ENCODE data around the gene MYOF. TPM values are rescaled to one million over a fixed set of nuclear protein-coding genes. Genes with fewer than 3 reads are reported as not detected.

Gene MYOF
- total and polyA plus RNA-seq, 2 of the 8 experiments (the other 6 are each of a cell fraction or from before 2014, with no cell fraction given) = 0.98 to 2.3 TPM

DNA sequence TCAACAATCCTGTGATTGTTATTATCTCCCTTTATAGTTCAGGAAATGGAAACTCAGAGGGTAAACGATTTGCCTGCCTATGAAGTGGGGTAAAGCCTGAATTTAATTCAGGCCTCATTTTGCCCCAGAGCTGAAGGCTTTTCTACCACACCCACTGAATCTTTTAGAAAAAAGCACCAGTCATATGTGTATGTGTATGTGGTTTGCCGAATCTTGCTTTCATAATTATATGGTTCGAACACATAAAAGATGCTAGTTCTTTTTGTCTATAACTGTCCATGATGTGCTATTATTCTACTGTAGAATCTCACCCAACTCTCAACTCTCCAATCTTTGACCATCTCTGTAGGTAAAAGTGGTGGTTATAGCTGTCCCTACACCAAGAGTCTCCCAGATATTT lies 83.6 kb downstream of the MYOF start:
- H3K79me2 ChIP-seq (ENCODE audit: control insufficient read depth in 1 of 2, insufficient read depth in 2 of 2, low read length in 2 of 2) = no peaks in the 10 kb centered on the region
- ChIA-PET CTCF (ENCODE audit: partially characterized antibody) (interaction anchor here (0.8 to 1.0 kb wide), 2 partner anchors 13 to 329 kb away, joined by 3 to 4 read pairs; no protein-coding TSS in a partner anchor), POLR2A (ENCODE audit: partially characterized antibody) (no interaction called here)
- H3K4me2 ChIP-seq (ENCODE audit: insufficient read depth in 1 of 2, low read depth in 2 of 2, low read length in 2 of 2) = no peak overlapping the region
- no peak overlapping the region for H2BK120ac ChIP-seq (replicated peaks; ENCODE audit: low read depth, low read length)
- H3K23me2 ChIP-seq (ENCODE audit: low read depth, low read length) = no peaks in the 10 kb centered on the region
- H3K56ac ChIP-seq (replicated peaks; ENCODE audit: insufficient read length, low read depth, low read length) = no peak overlapping the region
- no peak overlapping the region for H3K4me3 ChIP-seq (ENCODE audit: extremely low read depth in 1 of 4, insufficient read depth in 2 of 4, low read depth in 3 of 4, low read length in 4 of 4)
- H3K4me1 ChIP-seq (replicated peaks in 1 of 4; ENCODE audit: control insufficient read depth in 3 of 4, insufficient read depth in 4 of 4, low read length in 3 of 4) = peaks cover 0 to 2% (median 0%) of the 10 kb centered on the region in 4 experiments; a peak in 1 of 7 replicates
- H4K91ac ChIP-seq (replicated peaks; ENCODE audit: insufficient read length, low read length) = no peak overlapping the region
- H3K18ac ChIP-seq (ENCODE audit: extremely low read depth, low read length) = no peak overlapping the region
- no peaks in the 10 kb centered on the region for H3K27me3 ChIP-seq (replicated peaks in 1 of 4; ENCODE audit: control insufficient read depth in 3 of 4, extremely low read depth in 1 of 4, insufficient read depth in 3 of 4, low read length in 3 of 4)
- no peak overlapping the region for H2BK12ac ChIP-seq (ENCODE audit: low read depth, low read length)
- no peak overlapping the region for H4K5ac ChIP-seq (ENCODE audit: insufficient read length, low read depth, low read length)
- no peaks in the 10 kb centered on the region for H4K20me1 ChIP-seq (replicated peaks in 1 of 2; ENCODE audit: control insufficient read depth in 1 of 2, insufficient read depth in 2 of 2, low read length in 2 of 2)
- H2AFZ ChIP-seq (ENCODE audit: low read length) = no peak overlapping the region
- WGBS, 2 experiments (ENCODE audit: extremely low coverage in 1 of 2, insufficient coverage in 1 of 2, insufficient read length in 1 of 2, insufficient replicate concordance in 2 of 2, low coverage in 1 of 2, low lambda C conversion rate in 2 of 2, missing lambda C conversion rate in 1 of 2) = 85% methylated on average over 3 of the region's 3 CpGs; no CpG with 5 or more reads in 1 of the 2 experiments
- H4K8ac ChIP-seq (ENCODE audit: extremely low read depth, insufficient read depth, low read length) = no peak overlapping the region
- no peak for DNase-seq (ENCODE audit: low read depth in 1 of 2, low spot score in 2 of 2)
- no peak overlapping the region for H3K27ac ChIP-seq (ENCODE audit: low read depth, low read length)
- no peak for FAIRE-seq
- H3K9ac ChIP-seq (replicated peaks in 1 of 4; ENCODE audit: extremely low read depth in 1 of 4, low read depth in 3 of 4, low read length in 3 of 4) = no peak overlapping the region
- H2AK5ac ChIP-seq (ENCODE audit: low read depth, low read length) = no peak overlapping the region
- H2BK15ac ChIP-seq (ENCODE audit: low read length) = no peak overlapping the region
- H3K4ac ChIP-seq (replicated peaks; ENCODE audit: insufficient read length, low read depth, low read length) = no peak overlapping the region
- H3K9me3 ChIP-seq (ENCODE audit: insufficient read depth in 2 of 2, low read depth in 1 of 2, low read length in 1 of 2) = no peaks in the 10 kb centered on the region
- H3K23ac ChIP-seq (ENCODE audit: insufficient read length) = no peak overlapping the region
- H2BK5ac ChIP-seq (ENCODE audit: low read depth, low read length) = no peak overlapping the region
- no peak overlapping the region for H3K14ac ChIP-seq (ENCODE audit: insufficient read length)
- no peaks in the 10 kb centered on the region for H3K36me3 ChIP-seq (ENCODE audit: control insufficient read depth in 2 of 4, insufficient read depth in 4 of 4, low read length in 3 of 4)
- H3K79me1 ChIP-seq (ENCODE audit: low read depth, low read length) = no peaks in the 10 kb centered on the region
- H2BK20ac ChIP-seq (ENCODE audit: low read length) = no peak overlapping the region
- TF ChIP-seq, protein P1, sequence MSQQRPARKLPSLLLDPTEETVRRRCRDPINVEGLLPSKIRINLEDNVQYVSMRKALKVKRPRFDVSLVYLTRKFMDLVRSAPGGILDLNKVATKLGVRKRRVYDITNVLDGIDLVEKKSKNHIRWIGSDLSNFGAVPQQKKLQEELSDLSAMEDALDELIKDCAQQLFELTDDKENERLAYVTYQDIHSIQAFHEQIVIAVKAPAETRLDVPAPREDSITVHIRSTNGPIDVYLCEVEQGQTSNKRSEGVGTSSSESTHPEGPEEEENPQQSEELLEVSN (IDR thresholded peaks at IDR 0.05) = no peak
- no peak for TF ChIP-seq SIX5 (IDR thresholded peaks at IDR 0.05; ENCODE audit: low read depth, low read length)
- no peak for TF ChIP-seq FOSL1 (IDR thresholded peaks at IDR 0.05; ENCODE audit: insufficient read depth, low read depth, low read length)
- TF ChIP-seq PHF8 (conservative IDR thresholded peaks at IDR 0.05; ENCODE audit: low read depth, low read length) = no peak
- TF ChIP-seq BACH1 (IDR thresholded peaks at IDR 0.05; ENCODE audit: low read length) = no peak
- TF ChIP-seq YY1 (IDR thresholded peaks at IDR 0.05; ENCODE audit: low read depth, low read length) = no peak
- no peak for TF ChIP-seq ZNF274 (IDR thresholded peaks at IDR 0.05; ENCODE audit: borderline replicate concordance, extremely low read depth, low read length)
- no peak for TF ChIP-seq CHD1 (IDR thresholded peaks at IDR 0.05; ENCODE audit: low read depth, low read length)
- TF ChIP-seq MAFK (IDR thresholded peaks at IDR 0.05; ENCODE audit: low read depth, low read length) = no peak
- TF ChIP-seq, protein P2, sequence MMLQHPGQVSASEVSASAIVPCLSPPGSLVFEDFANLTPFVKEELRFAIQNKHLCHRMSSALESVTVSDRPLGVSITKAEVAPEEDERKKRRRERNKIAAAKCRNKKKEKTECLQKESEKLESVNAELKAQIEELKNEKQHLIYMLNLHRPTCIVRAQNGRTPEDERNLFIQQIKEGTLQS (IDR thresholded peaks at IDR 0.05; ENCODE audit: insufficient read depth, low read depth, low read length) = no peak
- TF ChIP-seq, protein P3, sequence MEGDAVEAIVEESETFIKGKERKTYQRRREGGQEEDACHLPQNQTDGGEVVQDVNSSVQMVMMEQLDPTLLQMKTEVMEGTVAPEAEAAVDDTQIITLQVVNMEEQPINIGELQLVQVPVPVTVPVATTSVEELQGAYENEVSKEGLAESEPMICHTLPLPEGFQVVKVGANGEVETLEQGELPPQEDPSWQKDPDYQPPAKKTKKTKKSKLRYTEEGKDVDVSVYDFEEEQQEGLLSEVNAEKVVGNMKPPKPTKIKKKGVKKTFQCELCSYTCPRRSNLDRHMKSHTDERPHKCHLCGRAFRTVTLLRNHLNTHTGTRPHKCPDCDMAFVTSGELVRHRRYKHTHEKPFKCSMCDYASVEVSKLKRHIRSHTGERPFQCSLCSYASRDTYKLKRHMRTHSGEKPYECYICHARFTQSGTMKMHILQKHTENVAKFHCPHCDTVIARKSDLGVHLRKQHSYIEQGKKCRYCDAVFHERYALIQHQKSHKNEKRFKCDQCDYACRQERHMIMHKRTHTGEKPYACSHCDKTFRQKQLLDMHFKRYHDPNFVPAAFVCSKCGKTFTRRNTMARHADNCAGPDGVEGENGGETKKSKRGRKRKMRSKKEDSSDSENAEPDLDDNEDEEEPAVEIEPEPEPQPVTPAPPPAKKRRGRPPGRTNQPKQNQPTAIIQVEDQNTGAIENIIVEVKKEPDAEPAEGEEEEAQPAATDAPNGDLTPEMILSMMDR (IDR thresholded peaks at IDR 0.05; ENCODE audit: control extremely low read depth in 1 of 3, insufficient read depth in 1 of 3, low read depth in 1 of 3, low read length in 3 of 3) = no peak
